Measurements from ENCODE around the gene ITIH4. TPM values are rescaled to one million over a fixed set of nuclear protein-coding genes. Genes with fewer than 3 reads are reported as not detected.

Gene ITIH4
- total and polyA plus RNA-seq, 2 donors (not counting 1 experiment from before 2014, with no cell fraction given) = 21.5 to 38.5 TPM

GRCh38 chr3:52819936-52820335 is 10.5 kb downstream of the ITIH4 start:
- Histone ChIP-seq H2AFZ (ENCODE audit: insufficient read depth, low read depth, low read length, poor library complexity, severe bottlenecking) (no peak overlapping the region), H3K4me1 (ENCODE audit: control insufficient read depth in 2 of 2, insufficient read depth in 2 of 2, low read length in 2 of 2) (no peaks in the 10 kb centered on the region), H3K4me3 (ENCODE audit: control extremely low read depth in 1 of 5, extremely low read depth in 1 of 5, insufficient read depth in 1 of 5, low read depth in 2 of 5, low read length in 4 of 5) (no peak overlapping the region), H3K27ac (ENCODE audit: low read length in 2 of 2) (no peak overlapping the region), H3K27me3 (replicated peaks in 1 of 4; ENCODE audit: control extremely low read depth in 1 of 4, control insufficient read depth in 3 of 4, insufficient read depth in 4 of 4, low read length in 3 of 4) (no peaks in the 10 kb centered on the region), H3K4me2 (replicated peaks; ENCODE audit: low read depth, low read length, poor library complexity, severe bottlenecking) (no peak overlapping the region), H3K79me2 (ENCODE audit: control insufficient read depth, insufficient read depth, low read length) (no peaks in the 10 kb centered on the region), H3K9ac (ENCODE audit: low read length) (no peak overlapping the region), H3K36me3 (replicated peaks in 1 of 2; ENCODE audit: control extremely low read depth in 1 of 2, control insufficient read depth in 1 of 2, extremely low read depth in 1 of 2, insufficient read depth in 2 of 2, low read length in 1 of 2) (no peaks in the 10 kb centered on the region), H3K9me3 (ENCODE audit: control extremely low read depth in 1 of 3, control insufficient read depth in 2 of 3, insufficient read depth in 1 of 3, low read length in 2 of 3) (no peaks in the 10 kb centered on the region), H4K20me1 (ENCODE audit: control insufficient read depth, insufficient read depth, low read length, poor library complexity, severe bottlenecking) (no peaks in the 10 kb centered on the region)
- ATAC-seq (ENCODE audit: low read depth) = no peak
- no peak for TF ChIP-seq EZH2 (IDR thresholded peaks at IDR 0.05; ENCODE audit: borderline replicate concordance, insufficient read depth, low read depth, low read length, poor library complexity, severe bottlenecking)
- TF ChIP-seq, protein P1, sequence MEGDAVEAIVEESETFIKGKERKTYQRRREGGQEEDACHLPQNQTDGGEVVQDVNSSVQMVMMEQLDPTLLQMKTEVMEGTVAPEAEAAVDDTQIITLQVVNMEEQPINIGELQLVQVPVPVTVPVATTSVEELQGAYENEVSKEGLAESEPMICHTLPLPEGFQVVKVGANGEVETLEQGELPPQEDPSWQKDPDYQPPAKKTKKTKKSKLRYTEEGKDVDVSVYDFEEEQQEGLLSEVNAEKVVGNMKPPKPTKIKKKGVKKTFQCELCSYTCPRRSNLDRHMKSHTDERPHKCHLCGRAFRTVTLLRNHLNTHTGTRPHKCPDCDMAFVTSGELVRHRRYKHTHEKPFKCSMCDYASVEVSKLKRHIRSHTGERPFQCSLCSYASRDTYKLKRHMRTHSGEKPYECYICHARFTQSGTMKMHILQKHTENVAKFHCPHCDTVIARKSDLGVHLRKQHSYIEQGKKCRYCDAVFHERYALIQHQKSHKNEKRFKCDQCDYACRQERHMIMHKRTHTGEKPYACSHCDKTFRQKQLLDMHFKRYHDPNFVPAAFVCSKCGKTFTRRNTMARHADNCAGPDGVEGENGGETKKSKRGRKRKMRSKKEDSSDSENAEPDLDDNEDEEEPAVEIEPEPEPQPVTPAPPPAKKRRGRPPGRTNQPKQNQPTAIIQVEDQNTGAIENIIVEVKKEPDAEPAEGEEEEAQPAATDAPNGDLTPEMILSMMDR (IDR thresholded peaks at IDR 0.05) = no peak
- no peaks in the 10 kb centered on the region for H3K4me1 Mint-ChIP-seq
- no peaks in the 10 kb centered on the region for H3K9me3 Mint-ChIP-seq (ENCODE audit: insufficient read depth)
- no peak for DNase-seq
- no peak overlapping the region for H3K4me3 Mint-ChIP-seq
- no peak overlapping the region for H3K27ac Mint-ChIP-seq
- intact Hi-C loops (cut with micrococcal nuclease) = no loop called here
- no peaks in the 10 kb centered on the region for H3K27me3 Mint-ChIP-seq
- WGBS (ENCODE audit: insufficient coverage) = 95% methylated on average over 2 of the region's 2 CpGs
- ChIA-PET CTCF (interaction anchor here (0.7 to 2.8 kb wide), 2 partner anchors 75 to 77 kb away, joined by 3 to 12 read pairs; no protein-coding TSS in a partner anchor), POLR2A (no interaction called here)

GRCh38 chr3:52817860-52818259 is 12.6 kb downstream of the ITIH4 start:
- Histone ChIP-seq H3K27me3 (replicated peaks in 1 of 4; ENCODE audit: control extremely low read depth in 1 of 4, control insufficient read depth in 3 of 4, insufficient read depth in 4 of 4, low read length in 3 of 4) (no peaks in the 10 kb centered on the region), H4K20me1 (ENCODE audit: control insufficient read depth, insufficient read depth, low read length, poor library complexity, severe bottlenecking) (no peaks in the 10 kb centered on the region), H3K9ac (ENCODE audit: low read length) (no peak overlapping the region), H3K4me2 (replicated peaks; ENCODE audit: low read depth, low read length, poor library complexity, severe bottlenecking) (no peak overlapping the region), H3K4me1 (ENCODE audit: control insufficient read depth in 2 of 2, insufficient read depth in 2 of 2, low read length in 2 of 2) (no peaks in the 10 kb centered on the region), H2AFZ (ENCODE audit: insufficient read depth, low read depth, low read length, poor library complexity, severe bottlenecking) (no peak overlapping the region), H3K27ac (ENCODE audit: low read length in 2 of 2) (no peak overlapping the region), H3K36me3 (replicated peaks in 1 of 2; ENCODE audit: control extremely low read depth in 1 of 2, control insufficient read depth in 1 of 2, extremely low read depth in 1 of 2, insufficient read depth in 2 of 2, low read length in 1 of 2) (no peaks in the 10 kb centered on the region), H3K9me3 (ENCODE audit: control extremely low read depth in 1 of 3, control insufficient read depth in 2 of 3, insufficient read depth in 1 of 3, low read length in 2 of 3) (no peaks in the 10 kb centered on the region), H3K4me3 (ENCODE audit: control extremely low read depth in 1 of 5, extremely low read depth in 1 of 5, insufficient read depth in 1 of 5, low read depth in 2 of 5, low read length in 4 of 5) (no peak overlapping the region), H3K79me2 (ENCODE audit: control insufficient read depth, insufficient read depth, low read length) (no peaks in the 10 kb centered on the region)
- WGBS (ENCODE audit: insufficient coverage) = 98% methylated on average over 7 of the region's 7 CpGs
- no peak for DNase-seq
- no peak overlapping the region for H3K4me3 Mint-ChIP-seq
- H3K27ac Mint-ChIP-seq = no peak overlapping the region
- H3K4me1 Mint-ChIP-seq = no peaks in the 10 kb centered on the region
- ChIA-PET CTCF (no interaction called here), POLR2A (no interaction called here)
- no peaks in the 10 kb centered on the region for H3K9me3 Mint-ChIP-seq (ENCODE audit: insufficient read depth)
- intact Hi-C loops (cut with micrococcal nuclease) = no loop called here
- TF ChIP-seq, protein P1 (IDR thresholded peaks at IDR 0.05) = no peak
- TF ChIP-seq EZH2 (IDR thresholded peaks at IDR 0.05; ENCODE audit: borderline replicate concordance, insufficient read depth, low read depth, low read length, poor library complexity, severe bottlenecking) = no peak
- ATAC-seq (ENCODE audit: low read depth) = no peak
- H3K27me3 Mint-ChIP-seq = no peaks in the 10 kb centered on the region

Measured in B cell (primary cell).